Smooth muscle cell (in vitro differentiated cells): ENCODE measurements around the gene SLC24A3. TPM values are rescaled to one million over a fixed set of nuclear protein-coding genes. Genes with fewer than 3 reads are reported as not detected.

Experiments
- DNase-seq: peaks from one replicate; lab custom pipeline; 2025; ENCODE audit not compliant: unreplicated experiment; lab: John Stamatoyannopoulos, UW
- H2AFZ ChIP-seq: fragments of 200-600 bp; sonication (generic); 2 replicates; pipeline ENCODE4 v1.6.0; 2016; ENCODE audit warnings: antibody characterized with exemption, low read depth, mild to moderate bottlenecking
- H3F3A ChIP-seq: fragments of 200-600 bp; sonication (generic); 2 replicates; pipeline ENCODE4 v1.6.0; 2017; ENCODE audit warnings: antibody characterized with exemption, low read depth
- H3K27ac ChIP-seq: fragments of 200-600 bp; sonication (generic); 2 replicates; pipeline ENCODE4 v1.5.1; 2016; ENCODE audit warnings: low read depth, mild to moderate bottlenecking
- H3K27me3 ChIP-seq: fragments of 200-600 bp; sonication (generic); 2 replicates; pipeline ENCODE4 v1.6.1; 2016; ENCODE audit warnings: low read depth, mild to moderate bottlenecking
- H3K36me3 ChIP-seq: fragments of 200-600 bp; sonication (generic); 2 replicates; pipeline ENCODE4 v1.5.1; 2016; ENCODE audit warnings: low read depth
- H3K4me1 ChIP-seq: fragments of 200-600 bp; sonication (generic); 2 replicates; pipeline ENCODE4 v1.5.1; 2016; ENCODE audit warnings: low read depth
- H3K4me2 ChIP-seq: fragments of 200-600 bp; sonication (generic); 2 replicates; pipeline ENCODE4 v1.6.0; 2016; ENCODE audit warnings: mild to moderate bottlenecking
- H3K4me3 ChIP-seq: fragments of 200-600 bp; sonication (generic); 2 replicates; pipeline ENCODE4 v1.5.1; 2016; ENCODE audit warnings: mild to moderate bottlenecking
- H3K79me2 ChIP-seq: fragments of 200-600 bp; sonication (generic); 2 replicates; pipeline ENCODE4 v1.6.0; 2016; ENCODE audit warnings: low read depth, mild to moderate bottlenecking
- H3K9ac ChIP-seq: fragments of 200-600 bp; sonication (generic); 2 replicates; pipeline ENCODE4 v1.6.0; 2016; ENCODE audit warnings: low read depth
- H3K9me3 ChIP-seq: fragments of 200-600 bp; sonication (generic); replicated peaks from 2 replicates; pipeline ENCODE4 v1.5.1; 2016; ENCODE audit warnings: low read depth
- H4K20me1 ChIP-seq: fragments of 200-600 bp; sonication (generic); 2 replicates; pipeline ENCODE4 v1.6.0; 2016; ENCODE audit warnings: low read depth
- CTCF ChIP-seq: fragments of 200-600 bp; sonication (generic); IDR thresholded peaks from 2 replicates; pipeline ENCODE4 v1.5.1; 2017; ENCODE audit warnings: borderline replicate concordance, mild to moderate bottlenecking, antibody characterized with exemption; ENCODE audit not compliant: insufficient read depth, poor library complexity, severe bottlenecking
- WGBS: methylation state at CpG from one replicate; pipeline ENCODE4 v1.1.7; 2016; ENCODE audit warnings: low lambda C conversion rate; 5-methylcytosine and 5-hydroxymethylcytosine counted together
- polyA plus RNA-seq: library from polyadenylated mRNA; unstranded; fragments of >200 nt; fragmentation: Nextera tagmentation; extraction: Ambion mirVana; gene quantifications from 2 replicates; pipeline ENCODE4 v1.2.1, GENCODE V29; 2016
- total RNA-seq: library from RNA; depleted of rRNA; stranded (reverse); fragments of >200 nt; gene quantifications from 2 replicates; pipeline ENCODE4 v1.2.3, GENCODE V29; 2014

Gene SLC24A3
- total and polyA plus RNA-seq, 2 experiments from 2014 or later, result 2.5 to 3.2 TPM

DNA sequence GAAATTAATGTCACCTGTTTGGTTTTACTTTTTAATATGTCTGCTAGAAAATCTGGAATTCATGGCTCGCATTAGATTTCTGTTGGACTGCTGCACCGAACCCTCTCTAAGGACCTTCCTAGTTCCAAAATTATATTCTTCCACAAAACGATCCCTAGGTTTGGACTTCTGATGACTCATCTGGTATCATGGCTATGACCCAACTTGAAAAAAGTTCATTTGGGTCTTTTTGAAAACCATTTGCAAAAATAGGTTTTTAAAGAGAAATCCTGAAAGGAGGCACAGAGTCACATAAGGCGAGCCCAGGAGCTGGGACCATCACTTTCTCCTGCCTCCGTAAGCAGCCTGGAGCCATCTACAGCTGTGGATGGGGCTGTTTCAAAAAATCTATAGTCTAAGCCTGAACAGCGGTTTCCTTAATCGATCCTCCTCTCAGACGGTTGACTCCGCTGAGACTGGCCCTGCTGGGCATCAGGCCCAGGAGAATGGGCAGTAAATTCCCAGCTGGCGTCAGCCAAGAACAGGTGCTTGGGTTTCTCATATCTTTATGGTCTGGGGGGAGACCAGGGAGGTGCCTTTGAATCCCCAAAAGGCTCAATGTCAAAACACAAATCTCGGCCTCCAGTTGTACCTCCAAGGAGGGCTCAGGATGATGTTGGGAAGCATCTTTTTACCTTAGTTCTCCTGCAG is 44.6 kb downstream of the SLC24A3 start:
- DNase-seq, result no peak
- Histone ChIP-seq H3K4me2 (no peak overlapping the region), H3K79me2 (no peaks in the 10 kb centered on the region), H3K27me3 (no peaks in the 10 kb centered on the region), H3F3A (no peaks in the 10 kb centered on the region), H3K4me3 (no peak overlapping the region), H3K9ac (no peak overlapping the region), H4K20me1 (no peaks in the 10 kb centered on the region), H3K4me1 (no peaks in the 10 kb centered on the region), H3K36me3 (no peaks in the 10 kb centered on the region), H3K9me3 (no peaks in the 10 kb centered on the region), H2AFZ (no peak overlapping the region), H3K27ac (no peak overlapping the region)
- no peak for TF ChIP-seq CTCF
- 94% methylated on average over 11 of the region's 11 CpGs for WGBS

DNA sequence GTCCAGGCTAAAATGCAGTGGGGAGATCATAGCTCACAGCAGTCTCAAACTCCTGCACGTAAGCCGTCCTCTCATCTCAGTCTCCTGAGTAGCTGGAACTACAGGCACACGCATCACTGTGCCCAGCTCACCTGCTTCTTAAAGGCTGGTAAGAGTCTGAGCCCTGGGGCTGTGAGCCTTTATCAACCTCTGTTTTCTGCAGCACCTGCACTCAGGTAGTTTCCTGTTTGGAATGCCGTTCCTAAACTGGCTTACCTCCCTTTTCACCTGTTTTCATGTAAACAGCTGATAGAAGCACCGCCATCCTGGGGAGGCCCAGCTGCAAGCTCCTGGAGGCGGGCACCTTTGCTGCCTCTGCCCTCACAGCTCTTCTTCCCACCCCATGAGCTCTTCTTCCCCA is 45.4 kb downstream of the SLC24A3 start:
- Histone ChIP-seq H3K4me1 (no peaks in the 10 kb centered on the region), H3K27me3 (no peaks in the 10 kb centered on the region), H3F3A (no peaks in the 10 kb centered on the region), H3K36me3 (no peaks in the 10 kb centered on the region), H3K4me2 (no peak overlapping the region), H3K9ac (no peak overlapping the region), H2AFZ (no peak overlapping the region), H3K4me3 (no peak overlapping the region), H4K20me1 (no peaks in the 10 kb centered on the region), H3K27ac (no peak overlapping the region), H3K79me2 (no peaks in the 10 kb centered on the region), H3K9me3 (no peaks in the 10 kb centered on the region)
- DNase-seq, result no peak
- WGBS, result 78% methylated on average over 6 of the region's 6 CpGs
- no peak for TF ChIP-seq CTCF

DNA sequence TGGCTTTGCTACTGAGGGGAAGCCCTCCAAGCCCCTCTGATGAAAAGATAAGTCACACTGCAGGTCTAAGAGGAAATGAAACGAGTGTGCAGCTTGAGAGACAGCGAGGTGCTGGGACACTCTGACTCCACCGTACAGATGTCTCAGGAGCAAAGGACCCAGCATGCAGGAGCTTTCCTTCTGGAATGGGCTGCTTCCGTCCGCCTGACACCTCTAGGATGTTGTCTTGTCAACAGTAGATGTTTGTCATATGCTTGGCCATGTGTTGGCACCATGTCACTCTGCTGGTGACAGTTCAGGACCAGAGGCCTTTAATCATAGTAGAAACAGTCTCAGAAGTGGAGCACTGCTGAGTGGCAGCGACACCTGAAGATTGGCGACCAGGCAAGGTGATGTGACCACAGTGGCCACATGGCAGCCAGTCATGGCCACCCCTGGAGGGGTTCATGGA is 46.7 kb downstream of the SLC24A3 start:
- Histone ChIP-seq H4K20me1 (no peaks in the 10 kb centered on the region), H3K9me3 (no peaks in the 10 kb centered on the region), H3K79me2 (no peaks in the 10 kb centered on the region), H3K4me3 (no peak overlapping the region), H2AFZ (no peak overlapping the region), H3K4me1 (no peaks in the 10 kb centered on the region), H3K27me3 (no peaks in the 10 kb centered on the region), H3F3A (no peaks in the 10 kb centered on the region), H3K4me2 (no peak overlapping the region), H3K27ac (no peak overlapping the region), H3K36me3 (no peaks in the 10 kb centered on the region), H3K9ac (no peak overlapping the region)
- no peak for DNase-seq
- 94% methylated on average over 7 of the region's 7 CpGs for WGBS
- TF ChIP-seq CTCF, result no peak
